IPS-11a (cell line): ENCODE data around the gene SCUBE2.

Source experiments
- H3K4me3 ChIP-seq: one replicate; pipeline ENCODE4 v1.5.1; 2013; ENCODE audit warnings: low read depth, low read length, control low read depth

Gene SCUBE2

DNA sequence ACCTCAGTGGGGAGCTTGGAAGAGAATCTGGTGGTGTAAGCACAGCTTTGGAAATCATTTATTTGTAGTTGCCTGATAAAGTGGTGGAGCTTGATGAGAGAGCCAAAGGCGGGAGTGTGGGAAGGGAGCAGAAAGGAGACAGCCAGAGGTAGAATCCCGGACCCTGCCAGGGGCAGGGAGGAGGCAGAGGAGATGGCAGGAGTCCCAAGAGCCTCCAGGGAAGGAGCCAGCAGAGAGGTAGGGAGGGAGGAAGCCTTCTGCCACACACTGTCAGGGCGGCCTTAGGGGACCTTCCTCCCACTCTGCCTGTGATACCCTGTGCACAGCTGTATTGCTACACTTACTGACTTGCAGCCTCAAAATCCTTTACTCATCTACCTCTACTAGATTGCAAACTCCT, 15.4 kb downstream of the SCUBE2 start:
- H3K4me3 ChIP-seq: no peak overlapping the region

DNA sequence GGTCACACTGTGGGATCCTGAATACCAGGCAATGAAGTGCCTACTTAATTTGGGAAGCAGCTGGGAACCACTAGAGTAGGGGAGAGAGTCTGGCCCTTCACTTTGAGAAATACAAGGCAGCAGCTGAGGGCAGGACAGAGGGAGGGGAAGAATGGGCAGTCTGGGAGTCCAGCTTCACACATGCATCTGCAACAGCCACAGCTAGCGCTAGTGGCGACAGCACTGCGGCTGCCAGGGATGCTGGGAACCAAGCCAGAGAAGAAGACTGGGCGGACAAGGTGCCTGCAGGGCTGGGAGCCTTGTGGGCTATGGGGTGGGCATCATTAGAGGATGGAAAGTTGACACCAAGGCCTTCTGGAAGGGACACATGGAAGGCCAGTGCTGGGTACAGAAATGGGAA, 15.8 kb downstream of the SCUBE2 start:
- H3K4me3 ChIP-seq: no peak overlapping the region

DNA sequence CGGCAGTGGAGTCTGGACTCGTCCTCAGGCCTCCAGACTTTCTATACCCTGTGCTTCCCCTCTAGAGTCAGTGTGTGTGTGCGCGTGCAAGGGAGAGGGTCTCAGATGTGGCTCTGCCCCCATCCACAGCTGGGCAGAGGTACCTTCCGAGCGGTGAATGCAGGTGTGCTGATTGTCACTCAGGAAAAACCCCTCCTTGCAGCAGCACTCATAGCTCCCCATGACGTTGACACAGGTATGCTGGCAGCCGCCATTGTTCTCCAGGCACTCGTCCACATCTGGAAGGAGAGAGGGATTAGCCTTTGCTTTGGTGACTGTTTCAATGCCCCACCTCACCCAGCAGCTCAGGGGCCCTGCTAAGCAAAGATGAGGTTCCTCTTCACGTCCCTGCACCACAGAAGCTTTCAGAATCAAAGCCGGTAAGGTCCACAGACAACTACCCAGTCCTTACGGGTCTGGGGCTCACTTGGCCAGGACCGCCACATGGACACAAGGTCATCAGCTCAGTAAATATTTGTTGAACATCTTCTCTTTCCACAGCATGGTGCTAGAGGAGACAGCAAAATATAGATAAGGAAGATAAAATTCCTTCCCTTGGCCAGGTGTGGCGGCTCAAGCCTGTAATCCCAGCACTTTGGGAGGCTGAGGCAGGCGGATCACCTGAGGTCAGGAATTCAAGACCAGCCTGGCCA, 16.9 kb downstream of the SCUBE2 start:
- H3K4me3 ChIP-seq: no peak overlapping the region

DNA sequence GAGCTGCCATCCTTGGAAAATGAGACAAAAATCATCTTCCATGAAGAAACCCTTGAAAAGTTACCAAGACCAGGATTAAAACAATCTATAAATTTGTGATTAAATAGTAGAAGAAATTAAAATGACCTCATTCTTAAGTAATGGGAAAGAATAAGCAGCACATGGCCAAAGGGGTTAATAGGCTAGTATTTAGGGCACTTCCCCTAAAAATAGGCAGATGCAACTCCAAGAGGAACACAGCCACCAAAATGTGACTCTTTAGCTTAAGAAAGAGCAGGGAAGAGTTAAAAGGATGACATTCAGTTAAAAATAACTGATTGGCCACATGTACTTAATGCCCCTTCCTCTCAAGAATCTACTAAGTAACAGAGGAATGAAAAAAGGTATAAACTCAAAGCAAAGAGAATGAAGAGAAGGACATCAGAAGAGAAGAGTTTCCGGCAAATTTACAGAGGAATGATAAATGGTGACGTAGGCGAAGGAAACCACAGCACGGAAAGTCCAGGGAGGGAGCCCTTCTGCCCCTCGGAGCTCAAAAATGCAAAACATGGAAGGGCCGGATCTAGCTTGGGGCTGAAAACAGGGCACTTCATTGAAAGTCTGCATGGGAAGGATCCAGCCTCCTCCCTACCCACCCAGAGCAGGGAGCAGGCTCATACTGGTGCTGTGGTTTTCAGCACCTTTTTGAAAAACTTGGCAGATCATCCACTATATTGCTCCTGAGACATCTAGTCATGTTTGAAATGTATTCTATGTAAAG, 17.8 kb downstream of the SCUBE2 start:
- no peak overlapping the region for H3K4me3 ChIP-seq

DNA sequence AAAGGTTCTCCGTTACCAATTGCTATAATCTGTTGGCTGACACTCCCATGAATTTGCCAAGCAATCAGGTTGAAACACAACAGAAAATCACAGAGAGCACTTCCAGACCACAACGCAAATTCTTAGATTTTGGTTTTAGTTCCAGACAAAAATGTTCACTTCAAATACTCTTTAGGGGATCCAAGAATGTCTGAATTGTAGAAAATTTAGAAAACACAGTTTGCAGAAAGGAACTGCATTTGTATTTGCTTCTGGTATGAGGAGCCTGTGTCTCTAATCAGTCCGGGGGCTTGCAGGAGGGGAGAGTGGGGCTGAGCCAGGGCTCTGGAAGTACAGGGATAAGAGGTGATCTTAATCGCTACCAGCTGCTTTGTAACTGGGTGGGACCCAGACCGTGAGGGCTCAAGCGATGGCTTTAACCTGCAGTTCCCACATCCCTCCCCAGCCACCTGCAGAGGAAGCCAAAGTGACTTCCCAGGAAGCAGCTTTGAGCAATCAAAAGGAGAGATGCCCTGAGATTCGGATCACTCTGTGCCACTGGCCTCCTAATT, 18.7 kb downstream of the SCUBE2 start:
- H3K4me3 ChIP-seq: no peak overlapping the region

DNA sequence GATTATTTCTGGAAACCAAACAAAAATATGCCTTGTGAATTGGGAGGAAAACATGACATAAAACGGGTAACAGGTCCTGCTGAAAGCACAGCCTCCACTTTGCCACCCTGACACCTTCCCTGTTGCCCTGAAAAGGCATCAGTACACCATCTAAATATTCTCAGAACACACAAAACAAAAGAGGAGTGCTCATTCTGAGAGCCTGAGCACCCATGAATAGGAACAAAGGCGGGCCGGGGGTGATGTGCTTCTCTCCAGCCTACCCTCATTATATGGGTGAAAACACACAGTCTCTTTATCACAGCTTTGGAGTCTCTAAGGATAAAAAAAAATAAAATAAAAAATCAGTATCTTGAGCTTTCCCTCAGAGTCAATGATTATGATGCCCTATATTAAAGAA, 19.7 kb downstream of the SCUBE2 start:
- H3K4me3 ChIP-seq: no peak overlapping the region

DNA sequence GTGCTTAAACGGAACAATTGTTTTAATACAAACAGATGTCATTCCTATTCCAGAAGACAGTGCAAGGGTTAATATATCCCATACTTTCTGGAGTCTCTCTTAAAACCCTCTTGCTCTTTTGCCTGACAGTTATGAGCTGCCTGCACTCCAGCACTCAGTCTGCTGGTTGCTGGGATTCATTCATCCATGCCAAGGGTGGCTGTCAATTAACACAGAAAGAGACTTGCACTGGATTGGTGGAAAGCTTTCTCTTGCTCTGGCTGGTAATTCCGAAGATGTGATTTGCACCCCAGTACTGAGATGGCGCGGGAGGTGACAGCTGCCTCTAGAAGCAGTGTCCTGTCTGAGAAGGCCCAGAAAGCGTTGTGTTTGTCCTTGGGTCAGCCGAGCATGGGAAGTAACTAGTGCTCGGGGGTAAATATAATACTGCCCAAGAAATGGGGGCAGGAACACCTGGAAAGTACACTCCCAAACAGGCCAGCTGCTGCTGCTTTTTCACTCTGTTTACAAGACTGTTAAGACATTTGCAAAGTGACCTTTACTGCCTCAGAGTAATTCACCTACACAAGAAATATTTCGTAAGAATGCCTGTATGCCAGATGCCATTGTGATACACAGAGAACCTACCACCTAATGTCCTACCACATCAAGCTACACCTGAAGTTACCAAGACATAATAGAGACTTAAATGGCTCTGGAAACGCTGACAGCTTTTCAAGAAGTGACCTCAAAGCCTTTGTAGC, 20.5 kb downstream of the SCUBE2 start:
- H3K4me3 ChIP-seq: no peak overlapping the region

DNA sequence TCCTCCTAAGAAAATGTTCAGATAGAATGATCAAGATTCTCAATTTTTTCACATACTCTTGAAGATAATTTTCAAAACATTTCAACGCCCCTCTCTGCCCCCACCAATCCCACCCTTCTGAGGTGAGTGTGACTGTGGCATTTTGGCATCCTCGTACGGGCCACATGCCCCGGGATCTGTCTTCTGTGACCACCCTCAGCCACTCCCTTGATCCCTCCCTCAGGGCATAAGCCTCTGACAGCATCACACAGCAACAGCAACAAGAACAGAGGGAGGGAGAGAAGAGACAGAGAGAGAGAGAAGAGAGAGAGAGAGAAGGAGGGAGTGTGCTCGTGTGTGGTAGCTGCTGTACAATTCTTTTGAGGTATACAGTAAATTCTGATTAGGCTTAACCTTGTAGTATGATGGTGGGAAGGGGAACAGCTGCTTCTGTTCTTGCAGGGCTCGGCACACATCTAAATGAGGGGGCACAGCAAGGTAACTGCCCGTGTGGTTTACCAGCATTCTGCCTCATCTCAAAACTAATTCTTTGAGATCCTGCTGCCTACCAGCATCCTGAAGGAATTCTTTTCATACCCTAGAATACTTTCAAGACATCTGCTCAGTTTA, 21.4 kb downstream of the SCUBE2 start:
- no peak overlapping the region for H3K4me3 ChIP-seq

DNA sequence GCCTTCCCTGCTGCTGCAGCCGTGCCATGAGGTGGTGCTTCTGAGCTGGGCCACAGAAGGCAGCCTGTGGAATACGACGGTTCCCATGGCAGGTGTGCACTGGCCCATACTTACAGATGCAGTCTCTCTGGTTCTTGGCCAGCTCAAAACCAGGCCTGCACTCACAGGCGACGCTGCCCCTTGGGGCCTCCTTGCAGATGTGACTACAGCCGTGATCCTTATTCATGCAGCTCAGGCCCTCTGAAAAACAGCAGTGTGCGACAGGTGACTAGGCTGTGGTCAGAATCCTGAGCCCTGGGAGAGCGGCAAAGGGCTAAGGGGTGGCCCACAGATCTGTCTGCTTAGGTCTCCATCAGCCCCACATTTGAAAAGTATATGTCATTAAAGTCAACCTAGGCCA, 22.1 kb downstream of the SCUBE2 start:
- no peak overlapping the region for H3K4me3 ChIP-seq

DNA sequence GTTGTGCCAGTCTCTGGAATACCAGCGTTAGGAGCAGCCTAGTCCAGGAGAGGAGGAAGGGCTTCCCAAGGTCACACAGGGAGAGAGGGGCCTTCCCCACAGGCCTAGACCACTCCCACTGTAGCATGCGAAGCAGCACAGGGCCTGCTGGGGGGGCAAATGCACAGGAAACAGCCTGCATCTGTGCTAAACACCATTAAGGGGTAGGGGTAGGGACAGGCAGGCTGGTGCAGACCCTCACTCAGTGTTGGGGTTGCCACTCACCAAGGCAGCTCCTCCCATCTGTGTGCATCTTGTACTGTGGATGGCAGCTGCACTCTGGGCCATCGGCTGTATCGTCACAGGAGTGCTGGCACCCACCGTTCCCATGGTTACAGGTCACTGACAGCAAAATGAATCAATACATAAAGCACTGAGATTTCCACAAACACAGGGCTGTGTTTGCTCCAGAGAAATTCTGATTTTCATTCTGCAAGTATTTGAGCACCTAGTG, 24.9 kb downstream of the SCUBE2 start:
- H3K4me3 ChIP-seq: no peak overlapping the region

DNA sequence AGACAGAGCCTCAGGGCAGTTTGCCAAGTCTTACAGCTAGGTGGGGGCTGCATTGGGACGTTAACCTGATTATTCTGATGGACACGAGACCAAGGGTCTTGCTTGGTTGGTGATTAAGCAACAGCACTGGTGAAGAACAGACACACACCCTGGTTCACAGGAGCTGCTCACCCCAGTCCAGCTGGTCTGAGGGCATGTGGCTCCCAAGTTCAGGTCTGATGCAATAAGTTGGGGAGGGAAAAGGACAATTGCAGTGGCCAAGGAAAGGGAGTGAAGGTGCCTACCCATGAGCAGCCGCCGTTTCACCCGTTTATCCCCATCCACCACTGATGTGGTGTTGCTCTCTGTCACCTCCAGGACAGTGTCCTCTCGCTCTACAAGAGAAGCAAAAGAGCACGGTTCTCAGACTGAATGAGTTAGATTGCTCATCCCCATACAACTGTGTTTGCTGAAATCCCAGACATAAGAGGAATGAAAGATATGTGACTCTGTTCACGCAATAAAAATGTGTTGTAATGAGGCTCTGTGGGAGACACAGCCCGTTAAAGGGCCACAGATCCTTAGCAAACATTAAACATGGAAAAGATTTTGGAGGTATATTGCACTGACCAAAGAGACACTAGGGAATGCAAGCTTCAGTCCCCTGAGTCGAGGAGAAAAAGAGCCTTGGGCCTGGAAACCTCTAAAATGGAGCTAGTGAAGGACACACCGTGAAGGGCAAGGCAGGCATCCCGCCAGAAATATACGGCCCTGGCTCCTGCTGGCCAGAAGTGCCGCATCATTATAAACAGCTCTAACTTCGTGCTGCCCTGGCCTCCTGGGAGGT, 25.6 kb downstream of the SCUBE2 start:
- no peak overlapping the region for H3K4me3 ChIP-seq

DNA sequence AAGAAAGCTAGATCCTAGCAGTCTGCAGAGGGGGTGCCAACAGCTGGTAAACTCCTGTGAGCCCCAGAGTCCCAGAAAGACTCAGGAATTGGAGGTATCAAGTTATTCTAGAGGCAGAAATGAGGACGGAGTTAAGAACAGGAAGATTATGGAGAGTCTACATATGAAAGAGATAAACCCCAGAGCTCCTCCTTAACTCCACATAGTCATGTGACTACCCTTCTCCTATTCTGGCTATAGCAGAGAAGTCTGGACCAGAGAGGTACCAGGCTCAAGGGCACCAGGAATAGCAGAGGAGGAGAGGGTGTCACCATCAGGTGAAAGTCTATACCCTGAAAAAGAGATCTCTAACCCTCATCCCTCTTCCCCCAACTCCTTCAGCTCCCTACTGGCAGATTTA, 29.6 kb downstream of the SCUBE2 start:
- no peak overlapping the region for H3K4me3 ChIP-seq

DNA sequence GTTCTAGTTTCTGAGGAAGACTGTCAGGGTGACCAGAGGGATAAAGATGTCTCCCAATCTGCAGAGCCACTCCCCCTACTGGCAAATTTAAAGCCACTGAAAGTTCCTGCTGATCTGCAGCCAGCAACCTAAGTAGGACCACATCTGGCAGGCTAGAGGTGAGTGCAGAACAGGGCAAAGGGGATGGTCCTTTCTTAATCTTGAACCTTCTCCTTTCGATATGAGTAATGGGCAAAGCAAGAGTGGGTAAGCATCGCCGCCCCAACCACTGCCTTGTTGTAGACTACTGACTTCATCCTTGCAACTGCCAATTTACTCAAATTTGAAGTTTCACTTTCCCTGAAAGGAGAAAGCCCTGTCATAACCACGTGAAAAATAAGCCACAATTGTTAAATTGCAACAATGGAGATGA, 30.7 kb downstream of the SCUBE2 start:
- no peak overlapping the region for H3K4me3 ChIP-seq

DNA sequence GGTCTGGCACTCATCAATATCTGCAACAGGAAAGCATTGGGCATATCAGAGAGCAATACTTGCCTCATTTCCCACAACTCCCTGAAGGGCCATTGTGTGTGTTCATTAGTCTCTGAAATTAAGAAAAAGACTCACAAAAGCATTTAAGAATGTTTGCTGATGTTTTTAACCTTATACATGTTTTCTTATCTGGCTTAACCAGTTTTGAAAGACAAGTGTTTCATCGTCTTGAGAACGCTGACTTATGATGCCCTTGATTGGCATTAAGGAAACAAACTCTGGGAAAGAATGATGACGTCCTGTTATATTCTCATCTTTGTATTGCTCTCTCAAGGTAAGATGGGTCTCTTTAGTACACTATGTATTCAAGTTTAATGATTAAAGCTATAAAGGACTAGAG, 32.0 kb downstream of the SCUBE2 start:
- no peak overlapping the region for H3K4me3 ChIP-seq

DNA sequence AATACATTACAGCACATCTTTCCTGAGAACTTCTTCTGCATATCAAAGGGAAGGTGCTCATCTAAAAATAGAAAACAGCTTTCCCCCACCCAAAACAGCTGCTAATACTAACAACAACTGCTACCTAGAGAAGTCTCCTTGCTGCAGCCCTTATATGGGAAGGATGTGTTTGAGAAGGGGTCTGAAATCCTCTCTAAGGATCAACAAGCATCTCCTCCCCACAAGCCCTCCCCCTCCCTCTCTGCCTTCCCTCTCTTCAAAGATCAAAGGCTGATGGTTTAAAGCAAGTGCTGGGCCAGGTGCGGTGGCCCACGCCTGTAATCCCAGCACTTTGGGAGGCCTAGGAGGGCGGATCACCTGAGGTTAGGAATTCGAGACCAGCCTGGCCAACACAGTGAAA, 33.5 kb downstream of the SCUBE2 start:
- no peak overlapping the region for H3K4me3 ChIP-seq

DNA sequence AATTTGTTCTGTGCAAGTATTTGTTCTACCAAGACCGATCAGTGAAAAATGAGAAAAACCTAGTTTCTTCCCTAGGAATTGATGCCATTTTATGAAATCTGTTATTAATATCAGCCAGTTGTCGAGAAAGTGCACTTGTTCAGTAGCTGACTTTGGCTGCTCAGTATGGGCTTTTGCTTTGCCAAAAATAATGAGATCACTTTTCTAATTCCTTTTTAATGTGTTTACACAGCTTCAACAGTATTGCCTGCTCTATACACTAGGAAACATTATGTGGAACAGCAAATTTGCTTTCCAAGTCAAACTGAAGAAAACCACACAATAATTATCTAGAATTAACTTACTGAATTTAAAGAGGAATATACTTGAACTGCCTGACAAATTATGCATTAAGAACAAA, 34.4 kb downstream of the SCUBE2 start:
- H3K4me3 ChIP-seq: no peak overlapping the region

DNA sequence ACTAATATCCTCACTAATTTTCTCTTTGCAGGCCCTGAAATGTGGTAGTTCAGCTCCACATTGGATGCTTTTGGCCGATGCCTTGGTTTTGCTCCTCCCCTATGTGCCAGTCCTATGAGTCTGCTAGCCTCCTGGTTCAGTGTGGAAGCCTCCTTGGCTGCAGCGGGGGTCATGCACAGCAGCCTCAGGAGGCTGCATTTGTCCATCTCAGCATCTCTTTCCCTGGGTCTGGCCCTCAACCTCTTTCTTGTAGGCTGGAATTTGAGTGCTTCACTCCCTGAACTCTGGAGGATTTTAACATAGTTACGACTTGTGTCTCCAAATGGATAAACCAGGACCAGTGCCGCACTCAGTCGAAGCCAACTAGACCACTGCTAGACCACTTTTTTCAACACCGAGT, 34.9 kb downstream of the SCUBE2 start:
- H3K4me3 ChIP-seq: no peak overlapping the region

DNA sequence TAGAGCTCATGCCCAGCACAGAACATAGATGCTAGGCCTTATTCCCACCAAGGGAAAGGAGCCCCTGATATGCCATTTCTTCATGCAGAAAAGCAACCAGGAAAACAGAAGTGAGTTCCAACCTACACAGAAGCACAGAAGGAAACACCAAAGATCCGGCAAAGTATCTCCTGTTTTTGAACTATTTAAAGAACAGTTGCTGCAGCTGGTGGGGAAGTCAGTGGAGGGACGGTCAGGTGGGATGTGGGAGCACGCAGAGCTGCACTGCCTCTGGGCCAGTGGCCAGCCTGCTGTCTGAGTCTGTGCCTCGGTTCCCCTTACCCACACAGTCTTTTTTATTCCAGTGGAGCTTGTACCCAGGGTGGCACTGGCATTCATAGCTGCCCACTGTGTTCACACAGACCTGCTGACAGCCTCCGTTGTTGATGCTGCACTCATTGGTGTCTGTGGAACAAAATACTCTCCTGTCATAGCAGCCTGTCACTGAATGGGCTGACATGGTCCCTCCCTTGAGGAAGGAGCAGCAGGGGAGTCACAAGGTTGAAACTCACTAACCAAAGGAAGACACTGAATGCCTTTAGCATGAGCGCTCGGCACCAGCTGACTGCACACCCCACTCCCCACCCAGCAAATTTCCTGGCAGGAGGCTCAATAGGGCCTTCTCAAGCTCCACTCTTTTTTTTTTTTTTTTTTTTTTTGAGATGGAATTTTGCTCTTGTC, 37.9 kb downstream of the SCUBE2 start:
- H3K4me3 ChIP-seq: no peak overlapping the region

DNA sequence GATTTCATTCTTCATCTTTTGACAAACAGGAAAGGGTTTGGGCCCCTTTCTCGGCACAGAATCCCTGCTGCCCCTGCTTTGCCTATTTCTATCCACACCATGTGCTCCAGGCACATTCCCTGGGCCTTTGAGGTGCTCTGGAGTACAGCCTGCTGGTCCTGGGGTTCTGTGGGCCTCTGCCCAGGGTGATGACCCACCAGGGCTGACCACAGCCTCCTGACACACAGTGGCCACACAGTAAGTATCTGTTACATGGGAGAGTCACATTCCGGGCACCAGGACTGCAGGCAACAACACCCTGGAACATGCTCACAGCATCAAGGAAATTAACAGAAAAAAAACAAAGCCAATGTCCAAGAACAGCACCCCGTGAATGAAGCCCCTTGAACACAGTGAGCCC, 39.1 kb downstream of the SCUBE2 start:
- H3K4me3 ChIP-seq: no peak overlapping the region

DNA sequence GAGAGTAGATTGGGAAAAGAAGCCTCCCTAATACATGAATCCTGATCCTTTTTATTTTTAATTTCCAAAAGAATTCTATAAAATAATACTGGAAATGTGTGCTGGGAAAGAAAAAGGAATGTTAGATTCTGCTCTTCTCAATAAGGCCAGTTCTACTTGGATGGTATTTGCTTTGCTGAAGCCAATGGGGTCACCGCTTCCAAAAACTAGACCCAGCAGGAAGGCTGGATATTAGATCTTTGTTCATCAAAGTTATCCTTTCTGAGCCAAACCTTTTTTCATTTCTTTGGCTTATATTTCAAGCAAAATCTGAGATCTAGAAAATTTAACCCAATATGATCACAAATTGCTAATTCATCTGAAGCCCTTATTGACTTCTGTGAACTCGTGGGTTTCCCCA, 41.4 kb downstream of the SCUBE2 start:
- H3K4me3 ChIP-seq: no peak overlapping the region
